Kidney epithelial cell (primary cell): Measurements from ENCODE around the gene SPACA4. TPM values are rescaled to one million over a fixed set of nuclear protein-coding genes. Genes with fewer than 3 reads are reported as not detected.
A peak's percentile ranks its signal among the peaks of the same experiment; 100 is the strongest.

Source experiments
- DNase-seq: peaks from one replicate; pipeline ENCODE4 v3.0.0-alpha.2; 2010; ENCODE audit warnings: low read depth
- H3K27me3 ChIP-seq: 2 replicates; pipeline ENCODE4 v1.6.0; 2011; ENCODE audit warnings: low read length; ENCODE audit not compliant: control insufficient read depth, insufficient read depth
- H3K36me3 ChIP-seq: 2 replicates; pipeline ENCODE4 v1.5.1; 2011; ENCODE audit warnings: low read length; ENCODE audit not compliant: control insufficient read depth, insufficient read depth
- H3K4me3 ChIP-seq: 2 replicates; pipeline ENCODE4 v1.5.1; 2011; ENCODE audit warnings: low read depth, mild to moderate bottlenecking, control low read depth, low read length
- total RNA-seq: library from RNA; depleted of rRNA; stranded (reverse); fragments of >200 nt; gene quantifications from 2 replicates; pipeline ENCODE4 v1.2.3, GENCODE V29; 2015
- TF ChIP-seq, protein P1 (sequence below): IDR thresholded peaks from 2 replicates; pipeline ENCODE4 v1.5.1; 2011; ENCODE audit warnings: mild to moderate bottlenecking, moderate library complexity, low read length, control low read depth, inconsistent platforms; ENCODE audit not compliant: insufficient read depth, poor library complexity, severe bottlenecking

The SPACA4 gene
- total RNA-seq, 1 donor from 2014 or later, result not detected

GRCh38 chr19:48645620-48646000, 39.1 kb downstream of the SPACA4 start:
- no peak for DNase-seq

GRCh38 chr19:48646001-48646721, 39.6 kb downstream of the SPACA4 start, which contains the start of gene CA11:
TSS of gene CA11 (minus strand) at chr19:48646187. CDS start at chr19:48645632, 555 bp downstream.
- TF ChIP-seq, protein P1, sequence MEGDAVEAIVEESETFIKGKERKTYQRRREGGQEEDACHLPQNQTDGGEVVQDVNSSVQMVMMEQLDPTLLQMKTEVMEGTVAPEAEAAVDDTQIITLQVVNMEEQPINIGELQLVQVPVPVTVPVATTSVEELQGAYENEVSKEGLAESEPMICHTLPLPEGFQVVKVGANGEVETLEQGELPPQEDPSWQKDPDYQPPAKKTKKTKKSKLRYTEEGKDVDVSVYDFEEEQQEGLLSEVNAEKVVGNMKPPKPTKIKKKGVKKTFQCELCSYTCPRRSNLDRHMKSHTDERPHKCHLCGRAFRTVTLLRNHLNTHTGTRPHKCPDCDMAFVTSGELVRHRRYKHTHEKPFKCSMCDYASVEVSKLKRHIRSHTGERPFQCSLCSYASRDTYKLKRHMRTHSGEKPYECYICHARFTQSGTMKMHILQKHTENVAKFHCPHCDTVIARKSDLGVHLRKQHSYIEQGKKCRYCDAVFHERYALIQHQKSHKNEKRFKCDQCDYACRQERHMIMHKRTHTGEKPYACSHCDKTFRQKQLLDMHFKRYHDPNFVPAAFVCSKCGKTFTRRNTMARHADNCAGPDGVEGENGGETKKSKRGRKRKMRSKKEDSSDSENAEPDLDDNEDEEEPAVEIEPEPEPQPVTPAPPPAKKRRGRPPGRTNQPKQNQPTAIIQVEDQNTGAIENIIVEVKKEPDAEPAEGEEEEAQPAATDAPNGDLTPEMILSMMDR, result peak; percentile 97

More at GRCh38 chr19:48645620-48646000, 39.1 kb downstream of the SPACA4 start:
- Histone ChIP-seq H3K36me3 (no peaks in the 10 kb centered on the region), H3K4me3 (peak overlapping the region; percentile 52), H3K27me3 (no peaks in the 10 kb centered on the region)
- TF ChIP-seq, protein P1, result no peak

DNA sequence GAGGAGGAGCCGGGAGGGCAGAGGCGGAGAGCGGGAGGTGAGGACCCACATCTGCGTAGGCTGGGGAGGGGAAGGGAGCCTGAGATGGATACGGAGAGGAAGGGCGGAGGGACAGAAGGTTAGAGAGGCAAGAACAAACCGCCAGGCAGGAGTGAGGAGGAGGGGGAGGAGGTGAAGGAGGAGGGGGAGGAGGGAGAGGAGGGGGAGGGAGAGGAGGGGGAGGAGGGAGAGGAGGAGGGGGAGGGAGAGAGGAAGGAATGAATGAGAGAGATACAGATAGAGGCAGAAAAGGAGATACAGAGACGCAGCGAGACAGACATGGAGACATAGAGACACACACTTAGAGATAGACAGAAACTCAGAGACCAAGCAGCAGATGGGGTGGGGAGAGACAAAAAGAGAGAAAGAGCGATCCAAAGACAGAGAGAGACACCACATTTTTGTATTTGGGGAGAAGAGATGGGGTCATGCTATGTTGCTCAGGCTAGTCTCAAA, 40.2 kb downstream of the SPACA4 start:
- Histone ChIP-seq H3K4me3 (no peak overlapping the region), H3K27me3 (no peaks in the 10 kb centered on the region), H3K36me3 (no peaks in the 10 kb centered on the region)
- no peak for DNase-seq
- TF ChIP-seq, protein P1, result no peak

More at GRCh38 chr19:48646001-48646721, 39.6 kb downstream of the SPACA4 start, which contains the start of gene CA11:
- Histone ChIP-seq H3K27me3 (no peaks in the 10 kb centered on the region), H3K4me3 (peak within 1 kb of the TSS; percentile 52), H3K36me3 (no peaks in the 10 kb centered on the region)
- DNase-seq, result no peak

DNA sequence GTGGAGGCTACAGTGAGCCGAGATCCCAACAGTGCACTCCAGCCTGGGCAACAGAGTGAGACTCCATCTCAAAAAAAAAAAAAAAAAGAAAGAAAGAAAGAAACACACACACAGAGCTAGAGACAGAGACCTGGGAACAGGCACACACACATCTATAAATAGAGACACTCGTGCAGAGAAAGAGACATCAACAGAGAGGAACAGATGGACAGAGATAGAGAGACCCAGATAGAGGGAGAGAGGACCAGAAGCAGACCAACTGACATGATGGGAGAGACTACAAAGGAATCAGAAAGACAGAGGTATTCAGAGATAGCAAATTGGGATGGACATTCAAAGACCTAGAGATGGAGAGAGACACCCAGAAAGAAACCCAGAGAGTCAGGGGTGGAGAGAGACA, 41.6 kb downstream of the SPACA4 start:
- no peak for DNase-seq
- Histone ChIP-seq H3K36me3 (no peaks in the 10 kb centered on the region), H3K27me3 (no peaks in the 10 kb centered on the region), H3K4me3 (no peak overlapping the region)
- TF ChIP-seq, protein P1, result no peak

GRCh38 chr19:48650974-48651682, 44.6 kb downstream of the SPACA4 start:
- no peak for DNase-seq
- H3K27me3 ChIP-seq, result no peaks in the 10 kb centered on the region
- H3K4me3 ChIP-seq, result no peak overlapping the region
- TF ChIP-seq, protein P1, result no peak
- H3K36me3 ChIP-seq, result no peaks in the 10 kb centered on the region
